Sigmoid colon (tissue), 4 donors: ENCODE results near the gene CLVS2.

Source experiments
- CTCF ChIP-seq, 4 experiments: fragments of 450-650 bp in 3 of 4; fragments of 200-600 bp in 1 of 4; IDR thresholded peaks; one replicate each; pipeline ENCODE4 v1.5.1; 2016 to 2019; ENCODE audit warnings: antibody characterized with exemption in 4 of 4, mild to moderate bottlenecking in 3 of 4, moderate library complexity in 2 of 4
- POLR2A ChIP-seq, 2 donors: fragments of 450-650 bp; IDR thresholded peaks; one replicate each; pipeline ENCODE4 v1.6.1; 2016; ENCODE audit warnings: antibody characterized with exemption in 2 of 2, mild to moderate bottlenecking in 2 of 2, moderate library complexity in 2 of 2
- POLR2AphosphoS5 ChIP-seq, 4 donors: sonication (generic); formaldehyde crosslinking; IDR thresholded peaks; one replicate each; pipeline ENCODE4 v1.6.1; 2017; ENCODE audit warnings: antibody characterized with exemption in 4 of 4

GRCh38 chr6:122969999-122970533, 26.0 kb upstream of the CLVS2 start:
- no peak for TF ChIP-seq POLR2A (IDR thresholded peaks at IDR 0.05)
- TF ChIP-seq CTCF (IDR thresholded peaks at IDR 0.05) = no peak
- TF ChIP-seq POLR2AphosphoS5 (IDR thresholded peaks at IDR 0.05) = no peak
